PFSK-1 (cell line): ENCODE measurements around the gene MACROH2A1.

Source experiments
- POLR2AphosphoS5 ChIP-seq: IDR thresholded peaks from 2 replicates; pipeline ENCODE4 v1.6.1; 2012; ENCODE audit warnings: low read depth, mild to moderate bottlenecking, control low read depth, low read length, moderate library complexity
- REST ChIP-seq, 2 experiments: IDR thresholded peaks; 2 replicates each; pipeline versions ENCODE4 v1.6.1 to v1.8.0; 2011 to 2012; ENCODE audit warnings: low read depth in 2 of 2, low read length in 2 of 2, control low read depth in 1 of 2, inconsistent platforms in 1 of 2, mild to moderate bottlenecking in 1 of 2, moderate library complexity in 1 of 2; ENCODE audit not compliant: insufficient read depth in 1 of 2

GRCh38 chr5:135434591-135435466 is 35.8 kb upstream of the MACROH2A1 start:
- TF ChIP-seq POLR2AphosphoS5 (no peak), REST (IDR thresholded peaks at IDR 0.05; ENCODE audit: insufficient read depth in 1 of 2, low read depth in 2 of 2, low read length in 2 of 2) (no peak)
